Caco-2 (cell line): ENCODE measurements around the gene FANCC. TPM values are rescaled to one million over a fixed set of nuclear protein-coding genes. Genes with fewer than 3 reads are reported as not detected.

Experiments used
- BruUV-seq: library from RNA; stranded (reverse); fragments of 400-500 nt; replicated peaks from 2 replicates; lab custom pipeline; 2021; lab: Mats Ljungman, UMichigan
- CTCF ChIA-PET: fragments of 300-600 bp; sonication (Branson Sonifier 250); formaldehyde crosslinking; loops from one replicate; lab custom pipeline; 2022; ENCODE audit warnings: antibody characterized with exemption; lab: Charles Lee
- POLR2A ChIA-PET: fragments of 300-600 bp; sonication (Branson Sonifier 250); formaldehyde crosslinking; loops from one replicate; lab custom pipeline; 2022; ENCODE audit warnings: antibody characterized with exemption; lab: Charles Lee
- DNase-seq, 2 experiments: peaks; one replicate each; pipeline versions ENCODE4 v3.0.0 to v3.0.0-alpha.2; 2020 to 2022
- H3K27me3 ChIP-seq: replicated peaks from 2 replicates; pipeline ENCODE4 v1.6.0; 2011; ENCODE audit warnings: low read length; ENCODE audit not compliant: control insufficient read depth, insufficient read depth
- H3K36me3 ChIP-seq: 2 replicates; pipeline ENCODE4 v1.5.1; 2011; ENCODE audit warnings: low read length; ENCODE audit not compliant: control insufficient read depth, insufficient read depth
- H3K4me1 ChIP-seq: fragments of 250-450 bp; sonication (Bioruptor Pico); 2 replicates; pipeline ENCODE4 v1.5.1; 2020; ENCODE audit warnings: mild to moderate bottlenecking
- H3K4me3 ChIP-seq: 2 replicates; pipeline ENCODE4 v1.5.1; 2011; ENCODE audit warnings: low read depth, mild to moderate bottlenecking, control low read depth, low read length
- H3K9me3 ChIP-seq: fragments of 250-450 bp; sonication (Bioruptor Pico); 2 replicates; pipeline ENCODE4 v1.5.1; 2020; ENCODE audit warnings: mild to moderate bottlenecking, moderate library complexity
- H3K27ac Mint-ChIP-seq: one replicate; pipeline ENCODE4 v1.8.0; 2022; ENCODE audit warnings: mixed read lengths; ENCODE audit not compliant: unreplicated experiment
- H3K27me3 Mint-ChIP-seq: one replicate; pipeline ENCODE4 v1.8.0; 2022; ENCODE audit warnings: mixed read lengths; ENCODE audit not compliant: insufficient read depth, unreplicated experiment
- H3K36me3 Mint-ChIP-seq: one replicate; pipeline ENCODE4 v1.8.0; 2022; ENCODE audit warnings: mild to moderate bottlenecking, mixed read lengths; ENCODE audit not compliant: insufficient read depth, unreplicated experiment
- H3K4me1 Mint-ChIP-seq: one replicate; pipeline ENCODE4 v1.8.0; 2022; ENCODE audit warnings: low read depth, mixed read lengths; ENCODE audit not compliant: unreplicated experiment
- H3K4me3 Mint-ChIP-seq: one replicate; pipeline ENCODE4 v1.8.0; 2022; ENCODE audit warnings: mild to moderate bottlenecking, moderate library complexity, mixed read lengths; ENCODE audit not compliant: unreplicated experiment
- H3K9me3 Mint-ChIP-seq: one replicate; pipeline ENCODE4 v1.8.0; 2022; ENCODE audit warnings: mixed read lengths; ENCODE audit not compliant: unreplicated experiment
- intact Hi-C: fragments of 100-400 bp; cut with micrococcal nuclease; formaldehyde crosslinking; loops from one replicate; pipeline ENCODE4 v1.10.0; 2022; ENCODE audit not compliant: unreplicated experiment
- total RNA-seq: library from RNA; stranded (reverse); gene quantifications from 2 replicates; pipeline ENCODE4 v1.2.3, GENCODE V29; 2022
- TF ChIP-seq, protein P1 (sequence below), 2 experiments: fragments of 200-600 bp in 1 of 2; IDR thresholded peaks; 1 replicate in 1 of 2; 2 replicates in 1 of 2; pipeline versions ENCODE4 v1.5.1 to v1.8.0; 2011 to 2022; ENCODE audit warnings: antibody characterized with exemption in 1 of 2, control low read depth in 1 of 2, inconsistent platforms in 1 of 2, low read depth in 1 of 2, low read length in 1 of 2, mild to moderate bottlenecking in 1 of 2, moderate library complexity in 1 of 2; ENCODE audit not compliant: insufficient read depth in 1 of 2, severe bottlenecking in 1 of 2, unreplicated experiment in 1 of 2

Gene FANCC
- total RNA-seq, 1 experiment from 2014 or later = 29.2 TPM

DNA sequence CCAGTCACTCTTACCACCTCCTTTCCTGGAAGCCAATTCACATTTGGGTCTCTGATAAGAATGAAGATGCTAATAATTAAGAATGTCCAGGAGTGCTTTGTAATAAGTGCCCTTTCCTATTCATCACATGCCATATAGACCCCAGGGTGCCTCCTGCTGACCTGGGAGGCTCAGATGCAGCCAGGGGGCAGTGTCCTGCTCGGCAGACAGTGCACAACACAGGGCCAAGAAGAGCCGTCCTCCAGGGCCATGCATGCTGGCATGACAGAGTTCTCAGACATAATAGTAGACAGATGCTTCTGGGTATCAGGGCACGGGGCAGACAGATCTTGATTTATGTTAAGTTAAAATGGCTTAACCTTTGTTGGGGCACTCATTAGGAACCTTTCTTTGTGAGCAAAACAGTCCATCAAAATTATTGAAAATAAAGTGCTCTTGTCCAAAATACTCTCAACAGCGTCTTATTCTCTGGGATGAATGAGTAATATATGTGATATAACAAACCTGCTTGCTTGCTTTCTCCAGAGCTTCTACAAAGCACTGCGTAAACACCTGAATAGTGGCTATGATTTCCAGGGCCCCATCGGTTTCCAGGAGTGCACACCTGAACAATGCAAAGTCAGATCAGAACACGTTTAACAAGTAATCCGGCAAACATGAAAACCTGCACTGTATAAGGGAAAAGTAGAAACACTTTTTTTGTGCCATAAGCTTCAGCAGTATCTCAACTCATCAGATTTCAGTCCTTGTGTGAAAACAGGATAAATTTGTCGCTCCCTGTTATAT lies 192.7 kb downstream of the FANCC start:
- Mint-ChIP-seq H3K4me3 (no peak overlapping the region), H3K27ac (no peak overlapping the region), H3K36me3 (peaks cover 15% of the 10 kb centered on the region), H3K9me3 (no peaks in the 10 kb centered on the region), H3K4me1 (peaks cover under 1% of the 10 kb centered on the region), H3K27me3 (no peaks in the 10 kb centered on the region)
- no TSS peak for BruUV-seq
- no peaks in the 10 kb centered on the region for H3K36me3 ChIP-seq
- H3K27me3 ChIP-seq = no peaks in the 10 kb centered on the region
- ChIA-PET POLR2A (interaction anchor here (1.0 kb wide), 1 partner anchor 9 kb away, joined by 3 read pairs; no protein-coding TSS in a partner anchor), CTCF (interaction anchor here (1.2 to 1.8 kb wide), 2 partner anchors 43 to 456 kb away, joined by 4 to 8 read pairs; no protein-coding TSS in a partner anchor)
- no peaks in the 10 kb centered on the region for H3K9me3 ChIP-seq
- intact Hi-C loops = loop anchor here (5.0 kb wide), 1 partner anchor 77 kb away; no protein-coding TSS in a partner anchor
- no peaks in the 10 kb centered on the region for H3K4me1 ChIP-seq
- peak in 1 of 2 experiments; percentile 26 for DNase-seq
- TF ChIP-seq, protein P1, sequence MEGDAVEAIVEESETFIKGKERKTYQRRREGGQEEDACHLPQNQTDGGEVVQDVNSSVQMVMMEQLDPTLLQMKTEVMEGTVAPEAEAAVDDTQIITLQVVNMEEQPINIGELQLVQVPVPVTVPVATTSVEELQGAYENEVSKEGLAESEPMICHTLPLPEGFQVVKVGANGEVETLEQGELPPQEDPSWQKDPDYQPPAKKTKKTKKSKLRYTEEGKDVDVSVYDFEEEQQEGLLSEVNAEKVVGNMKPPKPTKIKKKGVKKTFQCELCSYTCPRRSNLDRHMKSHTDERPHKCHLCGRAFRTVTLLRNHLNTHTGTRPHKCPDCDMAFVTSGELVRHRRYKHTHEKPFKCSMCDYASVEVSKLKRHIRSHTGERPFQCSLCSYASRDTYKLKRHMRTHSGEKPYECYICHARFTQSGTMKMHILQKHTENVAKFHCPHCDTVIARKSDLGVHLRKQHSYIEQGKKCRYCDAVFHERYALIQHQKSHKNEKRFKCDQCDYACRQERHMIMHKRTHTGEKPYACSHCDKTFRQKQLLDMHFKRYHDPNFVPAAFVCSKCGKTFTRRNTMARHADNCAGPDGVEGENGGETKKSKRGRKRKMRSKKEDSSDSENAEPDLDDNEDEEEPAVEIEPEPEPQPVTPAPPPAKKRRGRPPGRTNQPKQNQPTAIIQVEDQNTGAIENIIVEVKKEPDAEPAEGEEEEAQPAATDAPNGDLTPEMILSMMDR (IDR thresholded peaks at IDR 0.05; ENCODE audit: insufficient read depth in 1 of 2, low read depth in 1 of 2, low read length in 1 of 2, severe bottlenecking in 1 of 2, unreplicated experiment in 1 of 2) = peak in 1 of 2 experiments; percentile 57
- H3K4me3 ChIP-seq = no peak overlapping the region

DNA sequence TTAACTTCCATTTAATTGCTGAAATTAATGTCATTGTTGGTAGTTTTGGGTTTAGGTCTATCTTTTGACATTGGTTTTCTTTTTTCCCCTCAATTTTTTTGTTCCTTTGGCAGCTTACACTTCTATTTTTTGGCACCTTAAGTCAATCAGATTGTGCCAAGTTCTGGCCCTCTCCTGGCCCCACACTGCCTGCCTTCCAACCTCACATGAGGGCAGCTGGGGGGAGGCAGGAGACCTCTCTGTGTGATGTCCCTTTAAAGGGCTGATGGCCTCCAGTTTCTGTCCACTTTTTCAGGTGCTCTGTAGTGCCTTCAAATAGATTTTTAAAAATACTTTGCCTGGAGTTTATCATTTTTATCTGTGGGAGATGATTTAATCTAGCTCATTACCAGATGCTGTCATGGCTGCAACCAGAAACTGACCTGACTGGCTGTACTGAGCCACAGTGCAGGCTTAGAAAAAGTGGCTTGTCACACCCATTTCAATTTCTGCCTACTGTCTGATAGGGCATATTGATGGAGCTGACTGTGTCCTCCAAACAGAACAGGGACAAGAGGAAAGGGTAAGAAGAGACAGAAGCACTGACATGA lies 196.6 kb downstream of the FANCC start:
- ChIA-PET CTCF (no interaction called here), POLR2A (no interaction called here)
- Histone ChIP-seq H3K9me3 (no peaks in the 10 kb centered on the region), H3K4me1 (no peaks in the 10 kb centered on the region), H3K36me3 (no peaks in the 10 kb centered on the region), H3K4me3 (no peak overlapping the region), H3K27me3 (no peaks in the 10 kb centered on the region)
- Mint-ChIP-seq H3K4me1 (no peaks in the 10 kb centered on the region), H3K4me3 (no peak overlapping the region), H3K36me3 (peaks cover 28% of the 10 kb centered on the region), H3K9me3 (no peaks in the 10 kb centered on the region), H3K27ac (no peak overlapping the region), H3K27me3 (no peaks in the 10 kb centered on the region)
- TF ChIP-seq, protein P1 (IDR thresholded peaks at IDR 0.05; ENCODE audit: insufficient read depth in 1 of 2, low read depth in 1 of 2, low read length in 1 of 2, severe bottlenecking in 1 of 2, unreplicated experiment in 1 of 2) = no peak
- DNase-seq = no peak
- intact Hi-C loops = no loop called here
- no TSS peak for BruUV-seq

DNA sequence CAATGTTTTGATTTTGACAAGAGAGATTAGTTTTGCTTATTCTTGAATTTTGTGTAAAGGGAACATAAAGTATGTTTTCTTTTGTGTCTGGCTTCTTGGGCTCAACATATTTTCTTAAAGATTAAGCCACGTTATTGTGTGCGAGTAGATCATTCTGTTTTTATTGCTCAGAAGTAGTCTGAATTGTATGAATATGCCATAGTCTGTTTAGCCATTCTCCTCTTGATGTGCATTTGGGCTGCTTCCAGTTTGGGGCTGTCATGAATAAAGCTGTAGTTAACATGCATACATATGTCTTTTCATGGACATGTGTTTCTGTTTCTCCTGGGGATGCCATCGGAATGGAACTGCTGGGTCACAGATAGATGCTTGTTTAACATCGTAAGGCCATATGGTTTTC lies 198.9 kb downstream of the FANCC start:
- BruUV-seq = no TSS peak
- Mint-ChIP-seq H3K4me3 (no peak overlapping the region), H3K4me1 (no peaks in the 10 kb centered on the region), H3K27me3 (no peaks in the 10 kb centered on the region), H3K36me3 (peaks cover 23% of the 10 kb centered on the region), H3K9me3 (no peaks in the 10 kb centered on the region), H3K27ac (peak overlapping the region; percentile 10)
- no peak overlapping the region for H3K4me3 ChIP-seq
- ChIA-PET POLR2A (no interaction called here), CTCF (no interaction called here)
- intact Hi-C loops = no loop called here
- H3K4me1 ChIP-seq = no peaks in the 10 kb centered on the region
- no peaks in the 10 kb centered on the region for H3K27me3 ChIP-seq
- DNase-seq = no peak
- H3K9me3 ChIP-seq = no peaks in the 10 kb centered on the region
- TF ChIP-seq, protein P1 (IDR thresholded peaks at IDR 0.05; ENCODE audit: insufficient read depth in 1 of 2, low read depth in 1 of 2, low read length in 1 of 2, severe bottlenecking in 1 of 2, unreplicated experiment in 1 of 2) = no peak
- H3K36me3 ChIP-seq = no peaks in the 10 kb centered on the region
